H9 (cell line): Measurements from ENCODE around the gene UBAC1. TPM values are rescaled to one million over a fixed set of nuclear protein-coding genes. Genes with fewer than 3 reads are reported as not detected.

Experiments used
- DNase-seq: peaks from one replicate; pipeline ENCODE4 v3.0.0-alpha.2; 2017
- H2AFZ ChIP-seq: one replicate; pipeline ENCODE4 v1.6.1; 2013; ENCODE audit warnings: mild to moderate bottlenecking, low read length, control low read depth, moderate library complexity
- H2AK5ac ChIP-seq: 2 replicates; pipeline ENCODE4 v1.6.1; 2013; ENCODE audit warnings: low read length, control low read depth, mixed read lengths; ENCODE audit not compliant: insufficient read length
- H2BK120ac ChIP-seq: one replicate; pipeline ENCODE4 v1.6.1; 2013; ENCODE audit warnings: low read depth, mild to moderate bottlenecking, low read length, control low read depth, inconsistent platforms; ENCODE audit not compliant: poor library complexity, severe bottlenecking
- H2BK12ac ChIP-seq: 2 replicates; pipeline ENCODE4 v1.6.1; 2013; ENCODE audit warnings: low read length, control low read depth, mixed read lengths, low read depth; ENCODE audit not compliant: insufficient read length
- H2BK15ac ChIP-seq: 2 replicates; pipeline ENCODE4 v1.6.1; 2013; ENCODE audit warnings: low read depth, low read length, control low read depth
- H2BK20ac ChIP-seq: one replicate; pipeline ENCODE4 v1.6.1; 2013; ENCODE audit warnings: low read depth, mild to moderate bottlenecking, low read length, control low read depth, inconsistent platforms; ENCODE audit not compliant: poor library complexity, severe bottlenecking
- H2BK5ac ChIP-seq: 2 replicates; pipeline ENCODE4 v1.6.1; 2013; ENCODE audit warnings: low read length, control low read depth, mixed read lengths; ENCODE audit not compliant: insufficient read length
- H3K14ac ChIP-seq: 2 replicates; pipeline ENCODE4 v1.6.1; 2013; ENCODE audit warnings: low read length, control low read depth; ENCODE audit not compliant: insufficient read depth
- H3K18ac ChIP-seq: 2 replicates; pipeline ENCODE4 v1.6.1; 2013; ENCODE audit warnings: low read depth, mild to moderate bottlenecking, mixed read lengths, low read length, control low read depth; ENCODE audit not compliant: insufficient read length
- H3K23ac ChIP-seq: 2 replicates; pipeline ENCODE4 v1.6.1; 2013; ENCODE audit warnings: low read length, control low read depth, mixed read lengths, low read depth; ENCODE audit not compliant: insufficient read length
- H3K23me2 ChIP-seq: 2 replicates; pipeline ENCODE4 v1.6.1; 2013; ENCODE audit warnings: low read depth, mild to moderate bottlenecking, mixed read lengths, low read length, control low read depth; ENCODE audit not compliant: insufficient read length, poor library complexity, severe bottlenecking
- H3K27ac ChIP-seq: 2 replicates; pipeline ENCODE4 v1.5.1; 2013; ENCODE audit warnings: low read length, control low read depth, mixed read lengths, low read depth; ENCODE audit not compliant: insufficient read length
- H3K27me3 ChIP-seq: 2 replicates; pipeline ENCODE4 v1.6.1; 2013; ENCODE audit warnings: low read length, control low read depth, inconsistent platforms; ENCODE audit not compliant: insufficient read depth
- H3K4ac ChIP-seq: 2 replicates; pipeline ENCODE4 v1.6.1; 2013; ENCODE audit warnings: low read depth, mild to moderate bottlenecking, control low read depth, inconsistent platforms, low read length, moderate library complexity
- H3K4me1 ChIP-seq: 2 replicates; pipeline ENCODE4 v1.6.1; 2013; ENCODE audit warnings: low read length, control low read depth, inconsistent platforms; ENCODE audit not compliant: insufficient read depth
- H3K4me2 ChIP-seq: 2 replicates; pipeline ENCODE4 v1.6.1; 2013; ENCODE audit warnings: low read length, control low read depth, mixed read lengths; ENCODE audit not compliant: insufficient read length, insufficient read depth
- H3K56ac ChIP-seq: 2 replicates; pipeline ENCODE4 v1.6.1; 2013; ENCODE audit warnings: low read depth, mild to moderate bottlenecking, mixed read lengths, low read length, control low read depth; ENCODE audit not compliant: insufficient read length
- H3K79me1 ChIP-seq: 2 replicates; pipeline ENCODE4 v1.6.1; 2013; ENCODE audit warnings: low read depth, mild to moderate bottlenecking, moderate library complexity, low read length, control low read depth, inconsistent platforms; ENCODE audit not compliant: insufficient read depth, poor library complexity, severe bottlenecking
- H3K79me2 ChIP-seq: 2 replicates; pipeline ENCODE4 v1.6.1; 2013; ENCODE audit warnings: low read length, control low read depth, inconsistent platforms; ENCODE audit not compliant: insufficient read depth
- H3K9ac ChIP-seq: 2 replicates; pipeline ENCODE4 v1.6.1; 2013; ENCODE audit warnings: low read length, control low read depth, mixed read lengths; ENCODE audit not compliant: insufficient read length; ENCODE audit errors: extremely low read depth
- H3K9me3 ChIP-seq: one replicate; pipeline ENCODE4 v1.6.1; 2013; ENCODE audit warnings: low read depth, low read length, inconsistent platforms; ENCODE audit not compliant: control insufficient read depth
- H3T11ph ChIP-seq: one replicate; pipeline ENCODE4 v1.6.1; 2013; ENCODE audit warnings: mild to moderate bottlenecking, low read length, control low read depth, inconsistent platforms
- H4K20me1 ChIP-seq: one replicate; pipeline ENCODE4 v1.6.1; 2013; ENCODE audit not compliant: control insufficient read depth, insufficient read length, insufficient read depth
- H4K5ac ChIP-seq: 2 replicates; pipeline ENCODE4 v1.6.1; 2013; ENCODE audit warnings: low read depth, mild to moderate bottlenecking, mixed read lengths, low read length, control low read depth; ENCODE audit not compliant: insufficient read length
- H4K8ac ChIP-seq: replicated peaks from 2 replicates; pipeline ENCODE4 v1.6.1; 2013; ENCODE audit warnings: low read length, control low read depth, mixed read lengths, low read depth; ENCODE audit not compliant: insufficient read length
- H4K91ac ChIP-seq: 2 replicates; pipeline ENCODE4 v1.6.1; 2013; ENCODE audit warnings: low read depth, mild to moderate bottlenecking, moderate library complexity, mixed read lengths, low read length, control low read depth; ENCODE audit not compliant: insufficient read length
- H3K27ac Mint-ChIP-seq, 3 experiments: 2 replicates in 2 of 3; 3 replicates in 1 of 3; pipeline ENCODE4 v1.8.0; 2020 to 2021; ENCODE audit warnings: mixed read lengths in 3 of 3, mild to moderate bottlenecking in 1 of 3, moderate library complexity in 1 of 3
- H3K27me3 Mint-ChIP-seq: 2 replicates; pipeline ENCODE4 v1.8.0; 2021; ENCODE audit warnings: low read depth, mild to moderate bottlenecking, moderate library complexity, mixed read lengths
- H3K36me3 Mint-ChIP-seq, 3 experiments: 2 replicates in 2 of 3; 3 replicates in 1 of 3; pipeline ENCODE4 v1.8.0; 2020 to 2021; ENCODE audit warnings: low read depth in 3 of 3, mixed read lengths in 3 of 3; ENCODE audit not compliant: insufficient read depth in 1 of 3
- H3K4me1 Mint-ChIP-seq, 2 experiments: 2 replicates each; pipeline ENCODE4 v1.8.0; 2020; ENCODE audit warnings: mixed read lengths in 2 of 2
- H3K4me3 Mint-ChIP-seq, 2 experiments: 2 replicates in 1 of 2; 3 replicates in 1 of 2; pipeline ENCODE4 v1.8.0; 2020 to 2021; ENCODE audit warnings: mild to moderate bottlenecking in 2 of 2, mixed read lengths in 2 of 2, moderate library complexity in 1 of 2
- H3K9me3 Mint-ChIP-seq, 2 experiments: 2 replicates in 1 of 2; 3 replicates in 1 of 2; pipeline ENCODE4 v1.8.0; 2020; ENCODE audit warnings: mild to moderate bottlenecking in 2 of 2, mixed read lengths in 2 of 2, moderate library complexity in 1 of 2
- WGBS: extraction: QIAGEN DNeasy Blood & Tissue Kit; methylation state at CpG from one replicate; pipeline ENCODE4 v1.1.7; 2013; ENCODE audit warnings: missing lambda C conversion rate, low lambda C conversion rate, mixed read lengths; ENCODE audit not compliant: insufficient read length; ENCODE audit errors: extremely low coverage; 5-methylcytosine and 5-hydroxymethylcytosine counted together
- total RNA-seq: library from RNA; stranded (reverse); gene quantifications from 2 replicates; pipeline ENCODE4 v1.2.1, GENCODE V29; 2021
- TF ChIP-seq, protein P1 (sequence below): fragments of 200-600 bp; sonication (generic); conservative IDR thresholded peaks from 3 replicates; pipeline ENCODE4 v1.8.0; 2021; ENCODE audit warnings: antibody characterized with exemption, mild to moderate bottlenecking

UBAC1 gene
- total RNA-seq, 1 experiment from 2014 or later = 47.5 TPM

DNA sequence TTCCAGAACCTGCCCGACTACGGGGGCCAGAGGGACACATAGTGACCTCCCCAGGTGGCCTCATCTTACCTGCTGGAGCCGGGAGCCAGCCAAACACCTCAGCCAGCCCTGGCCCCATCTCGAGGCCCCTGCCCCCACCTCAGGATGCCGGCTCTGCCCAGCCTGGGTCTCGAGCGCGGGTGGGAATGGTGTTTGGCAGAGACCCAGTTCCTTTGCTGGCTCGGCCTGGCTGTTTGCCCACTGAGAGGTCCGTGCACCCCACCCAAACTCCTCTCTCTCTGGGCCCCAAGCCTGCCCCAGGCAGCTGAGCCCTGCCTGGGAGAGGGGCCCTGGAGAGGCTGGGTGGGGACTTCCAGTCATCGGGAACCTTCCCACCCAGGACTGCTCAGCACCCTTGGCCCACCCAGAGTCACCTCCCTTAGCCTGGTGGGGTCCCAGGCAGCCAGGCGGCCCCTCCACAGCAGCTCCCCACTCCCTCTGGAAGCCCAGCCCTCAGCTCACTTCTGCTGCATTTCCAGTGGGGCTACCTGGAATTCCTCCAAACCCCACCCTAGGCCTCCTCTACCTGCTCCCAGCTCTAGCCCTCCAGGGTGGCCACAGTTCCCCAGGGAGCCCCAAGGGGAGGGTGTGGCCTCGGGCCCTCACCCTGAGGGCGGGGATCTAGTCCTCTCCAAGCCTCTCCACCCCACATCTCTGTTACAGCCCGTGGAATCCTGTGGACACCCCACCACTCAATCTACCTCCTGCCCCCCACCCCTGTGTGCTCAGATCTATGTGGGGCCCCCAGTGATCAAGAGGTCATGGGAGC is 42.4 kb upstream of the UBAC1 start:
- H2BK20ac ChIP-seq = no peak overlapping the region
- no peak overlapping the region for H3K4me2 ChIP-seq
- no peak overlapping the region for H2BK120ac ChIP-seq
- H3T11ph ChIP-seq = no peak overlapping the region
- 0 out of 7 replicates have a peak overlapping the region, but pooled peaks of 1 of the 3 experiments have one; percentile 70 for H3K27ac Mint-ChIP-seq
- no peak overlapping the region for H3K9ac ChIP-seq
- H4K5ac ChIP-seq = no peak overlapping the region
- no peaks in the 10 kb centered on the region for H3K27me3 ChIP-seq
- H2BK15ac ChIP-seq = no peak overlapping the region
- H2AFZ ChIP-seq = no peak overlapping the region
- no peak overlapping the region for H3K4me3 Mint-ChIP-seq
- no peaks in the 10 kb centered on the region for H3K23me2 ChIP-seq
- H3K79me2 ChIP-seq = no peaks in the 10 kb centered on the region
- H4K91ac ChIP-seq = no peak overlapping the region
- peaks cover 39 to 54% of the 10 kb centered on the region in 2 experiments for H3K4me1 Mint-ChIP-seq
- no peak overlapping the region for H3K56ac ChIP-seq
- H2BK5ac ChIP-seq = no peak overlapping the region
- no peak overlapping the region for H3K23ac ChIP-seq
- TF ChIP-seq, protein P1, sequence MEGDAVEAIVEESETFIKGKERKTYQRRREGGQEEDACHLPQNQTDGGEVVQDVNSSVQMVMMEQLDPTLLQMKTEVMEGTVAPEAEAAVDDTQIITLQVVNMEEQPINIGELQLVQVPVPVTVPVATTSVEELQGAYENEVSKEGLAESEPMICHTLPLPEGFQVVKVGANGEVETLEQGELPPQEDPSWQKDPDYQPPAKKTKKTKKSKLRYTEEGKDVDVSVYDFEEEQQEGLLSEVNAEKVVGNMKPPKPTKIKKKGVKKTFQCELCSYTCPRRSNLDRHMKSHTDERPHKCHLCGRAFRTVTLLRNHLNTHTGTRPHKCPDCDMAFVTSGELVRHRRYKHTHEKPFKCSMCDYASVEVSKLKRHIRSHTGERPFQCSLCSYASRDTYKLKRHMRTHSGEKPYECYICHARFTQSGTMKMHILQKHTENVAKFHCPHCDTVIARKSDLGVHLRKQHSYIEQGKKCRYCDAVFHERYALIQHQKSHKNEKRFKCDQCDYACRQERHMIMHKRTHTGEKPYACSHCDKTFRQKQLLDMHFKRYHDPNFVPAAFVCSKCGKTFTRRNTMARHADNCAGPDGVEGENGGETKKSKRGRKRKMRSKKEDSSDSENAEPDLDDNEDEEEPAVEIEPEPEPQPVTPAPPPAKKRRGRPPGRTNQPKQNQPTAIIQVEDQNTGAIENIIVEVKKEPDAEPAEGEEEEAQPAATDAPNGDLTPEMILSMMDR = no peak
- no CpG with 5 or more reads among the region's 15 CpGs for WGBS
- peak overlapping the region; percentile 39 for H3K14ac ChIP-seq
- H3K4ac ChIP-seq = no peak overlapping the region
- no peaks in the 10 kb centered on the region for H4K20me1 ChIP-seq
- no peaks in the 10 kb centered on the region for H3K79me1 ChIP-seq
- no peaks in the 10 kb centered on the region for H3K9me3 ChIP-seq
- no peaks in the 10 kb centered on the region; a peak in 1 of 5 replicates for H3K9me3 Mint-ChIP-seq
- H2BK12ac ChIP-seq = no peak overlapping the region
- no peaks in the 10 kb centered on the region; the same call in 1 of the 2 replicates for H3K4me1 ChIP-seq
- no peak for DNase-seq
- H3K27me3 Mint-ChIP-seq = no peaks in the 10 kb centered on the region
- H4K8ac ChIP-seq = no peak overlapping the region
- H3K18ac ChIP-seq = no peak overlapping the region
- H3K27ac ChIP-seq = no peak overlapping the region
- 0 out of 7 replicates have a peak, but pooled peaks cover 0 to 4% (median 0%) of the 10 kb centered on the region in 3 experiments for H3K36me3 Mint-ChIP-seq
- H2AK5ac ChIP-seq = no peak overlapping the region
